NCI-H226 (cell line): ENCODE data around the gene CRTAP.
"Not testable (repeated sequence)": the region's sequence is repeated elsewhere in the genome, so short reads cannot be mapped to it uniquely, and the experiment has no call there.

Experiments
- DNase-seq: peaks from one replicate; pipeline ENCODE4 v3.0.0-alpha.2; 2015

The CRTAP gene

GRCh38 chr3:33145221-33145900 lies 31.5 kb downstream of the CRTAP start:
- DNase-seq = no peak

DNA sequence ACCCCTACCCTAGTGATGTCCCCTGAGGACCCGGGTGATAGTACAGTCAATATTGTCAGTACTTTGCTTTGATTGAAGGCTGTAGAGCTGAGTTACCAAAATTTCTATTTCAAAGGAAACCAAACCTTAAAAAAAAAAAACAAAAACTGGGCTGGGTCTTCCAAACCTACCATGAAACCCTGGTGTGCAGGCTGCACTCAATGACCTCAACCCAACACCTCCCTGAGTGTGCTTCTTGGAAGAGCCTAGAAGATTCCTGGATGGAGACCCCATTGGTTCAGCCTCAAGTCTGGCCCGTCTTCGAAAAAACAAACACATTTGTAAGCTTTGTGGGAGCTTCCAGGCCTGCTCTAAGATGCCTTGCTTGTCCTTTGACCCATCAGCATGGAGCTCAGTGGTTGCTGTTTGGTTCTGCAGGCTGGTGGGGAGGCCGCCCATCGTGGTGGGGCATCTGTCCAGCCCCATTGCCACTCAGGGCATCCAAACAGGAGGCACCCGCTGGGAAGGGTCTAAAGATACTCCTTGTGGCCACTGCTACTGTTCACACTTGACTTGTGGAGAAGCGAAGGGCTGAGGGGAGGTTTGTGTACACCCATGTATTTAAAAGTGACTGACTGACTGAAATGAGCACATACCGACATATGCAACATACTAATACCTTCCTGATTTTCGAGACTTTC lies 32.2 kb downstream of the CRTAP start:
- DNase-seq = no peak

DNA sequence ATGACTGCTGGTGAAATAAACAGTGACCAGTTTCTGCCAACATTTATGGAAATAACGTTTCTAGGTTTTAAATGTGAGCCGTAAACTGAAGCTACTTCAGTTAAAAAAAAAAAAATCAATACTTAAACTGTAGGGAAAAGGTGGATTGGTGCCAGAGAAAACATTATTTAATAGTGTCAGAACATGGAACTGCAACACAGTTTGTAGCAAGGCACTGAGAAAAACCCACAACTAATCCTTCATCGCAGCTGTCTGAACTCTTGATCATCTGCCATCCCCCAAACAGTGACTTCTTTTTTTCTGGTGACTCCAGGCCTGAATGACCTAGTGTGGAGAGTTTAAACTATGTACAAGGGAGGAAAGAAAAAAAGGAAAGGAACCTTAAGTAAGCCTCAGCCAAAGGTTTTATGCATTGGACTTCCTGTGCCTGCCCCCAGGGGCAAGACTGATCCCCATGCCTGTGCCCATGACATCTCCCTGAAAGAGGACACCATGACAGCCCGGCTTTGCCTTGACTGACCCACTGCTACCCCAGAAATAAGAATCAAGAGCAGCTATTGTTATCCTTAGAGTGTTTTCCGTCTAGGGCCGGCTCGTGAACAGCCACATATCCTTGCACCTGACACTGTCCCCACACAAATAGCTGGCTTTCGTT lies 33.1 kb downstream of the CRTAP start:
- no peak for DNase-seq

- no peak for DNase-seq
Observed at GRCh38 chr3:33149342-33149741, 35.5 kb downstream of the CRTAP start.

DNA sequence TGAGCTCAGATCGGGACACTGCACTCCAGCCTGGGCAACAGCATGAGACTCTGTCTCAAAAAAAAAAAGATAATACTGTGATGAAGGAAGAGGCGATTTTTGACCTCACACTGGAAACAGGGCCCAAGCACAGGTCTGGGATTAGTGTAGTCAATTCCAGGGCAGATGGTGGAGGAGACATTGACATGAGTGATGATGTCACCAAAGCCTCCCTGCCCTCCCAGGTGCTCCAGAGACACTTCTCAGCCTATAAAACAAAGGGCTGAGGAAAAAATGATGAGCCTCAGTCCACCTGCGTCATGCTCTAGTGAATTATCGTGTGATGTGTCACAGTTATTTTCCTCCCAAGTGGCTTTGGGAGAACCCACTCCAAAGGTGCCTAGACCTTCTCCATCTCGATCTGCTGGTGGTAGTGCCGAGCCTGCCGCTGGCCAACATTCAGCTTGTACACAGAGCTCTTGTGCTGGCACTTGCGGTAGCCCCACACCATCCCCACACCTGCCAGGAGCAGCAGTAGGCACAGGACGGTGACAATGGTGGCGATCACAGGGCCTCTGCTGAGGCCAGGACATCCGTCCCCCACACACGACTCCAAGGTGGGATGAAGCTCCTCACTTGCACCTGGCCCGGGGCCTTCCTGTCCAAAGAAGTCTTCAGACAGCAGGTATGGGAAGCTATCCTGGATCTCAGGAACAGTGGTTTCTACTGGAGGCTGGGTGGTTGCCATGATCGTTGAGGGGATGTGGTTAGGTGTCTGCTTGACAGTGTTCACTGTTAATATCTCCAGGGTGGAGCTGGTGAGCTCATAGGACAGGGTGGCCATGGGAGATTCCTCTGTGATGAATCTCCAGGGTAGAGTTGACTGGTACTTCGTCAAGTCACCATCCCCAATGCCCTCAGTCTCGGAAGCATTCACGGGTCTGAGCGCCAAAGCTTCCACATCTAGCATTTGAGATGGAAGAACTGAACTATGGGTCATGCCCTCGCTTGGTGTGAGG lies 38.8 kb downstream of the CRTAP start:
- peak; percentile 61 for DNase-seq

- DNase-seq = no peak
Observed at GRCh38 chr3:33153782-33154181, 40.0 kb downstream of the CRTAP start.

DNA sequence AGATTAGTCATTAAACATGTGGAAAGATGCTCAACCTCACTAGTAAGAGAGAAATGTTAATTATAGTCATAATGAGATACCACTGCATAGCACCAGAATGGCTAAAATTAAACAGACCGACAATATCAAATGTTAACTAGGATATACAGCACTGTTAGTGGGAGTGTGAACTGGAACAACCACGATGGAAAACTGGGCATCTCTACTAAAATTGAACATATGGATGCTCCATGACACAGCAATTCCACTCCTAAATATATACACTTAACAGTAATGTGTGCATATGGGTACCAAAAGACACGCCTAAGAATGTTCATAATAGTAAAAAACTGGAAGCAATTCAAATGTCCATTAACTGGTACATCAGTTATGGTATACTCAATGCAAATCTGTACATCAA lies 41.5 kb downstream of the CRTAP start:
- DNase-seq = no peak

DNA sequence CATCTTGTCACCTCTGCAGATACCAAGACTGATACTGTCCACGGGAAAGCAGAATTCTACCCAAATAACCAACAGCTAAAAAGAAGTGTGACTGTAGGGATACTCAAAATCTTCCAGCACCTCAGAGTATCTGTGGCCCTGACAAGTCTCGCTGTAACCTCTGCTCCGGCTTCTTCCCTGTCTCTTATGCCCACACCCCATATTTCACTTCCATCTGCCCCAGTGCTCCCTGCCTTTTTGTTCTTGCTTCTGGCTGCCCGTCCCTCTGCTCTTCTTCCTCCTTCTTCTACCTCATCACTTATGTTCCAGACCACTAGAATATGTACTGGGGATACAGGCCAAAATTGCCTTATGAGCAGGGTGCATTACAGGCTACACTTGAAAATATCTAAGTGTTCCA lies 45.4 kb downstream of the CRTAP start:
- DNase-seq = no peak

DNA sequence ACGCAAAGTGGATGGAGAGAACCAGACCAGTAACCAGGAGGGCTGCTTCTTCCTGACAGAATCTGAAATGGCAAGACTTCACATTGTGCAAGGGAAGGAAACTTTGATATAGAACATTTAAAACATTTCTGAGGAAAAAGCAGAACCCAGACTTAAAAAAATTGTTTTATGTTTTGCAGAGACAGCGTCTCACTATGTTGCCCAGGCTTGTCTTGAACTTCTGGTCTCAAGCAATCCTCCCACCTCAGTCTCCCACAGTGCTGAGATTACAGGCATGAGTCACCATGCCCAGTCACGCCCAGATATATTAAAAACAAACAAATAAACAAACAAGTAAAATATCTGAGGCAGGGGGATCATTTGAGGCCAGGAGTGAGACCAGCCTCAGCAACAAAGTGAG lies 46.2 kb downstream of the CRTAP start:
- DNase-seq = no peak

DNA sequence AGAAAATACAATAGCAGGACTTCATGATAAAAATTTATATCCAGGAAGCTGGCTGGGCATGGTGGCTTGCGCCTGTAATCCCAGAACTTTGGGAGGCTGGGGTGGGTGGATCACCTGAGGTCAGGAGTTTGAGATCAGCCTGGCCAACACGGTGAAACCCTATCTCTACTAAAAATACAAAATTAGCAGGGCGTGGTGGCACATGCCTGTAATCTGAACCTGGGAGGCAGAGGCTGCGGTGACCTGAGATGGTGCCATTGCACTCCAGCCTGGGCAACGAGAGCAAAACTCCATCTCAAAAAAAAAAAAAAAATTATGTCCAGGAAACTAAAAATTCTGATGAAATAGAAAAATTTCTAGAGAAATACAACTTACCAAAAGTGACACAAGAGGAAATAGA lies 48.8 kb downstream of the CRTAP start:
- not testable (repeated sequence) for DNase-seq

GRCh38 chr3:33165372-33165771 lies 51.6 kb downstream of the CRTAP start:
- DNase-seq = no peak

DNA sequence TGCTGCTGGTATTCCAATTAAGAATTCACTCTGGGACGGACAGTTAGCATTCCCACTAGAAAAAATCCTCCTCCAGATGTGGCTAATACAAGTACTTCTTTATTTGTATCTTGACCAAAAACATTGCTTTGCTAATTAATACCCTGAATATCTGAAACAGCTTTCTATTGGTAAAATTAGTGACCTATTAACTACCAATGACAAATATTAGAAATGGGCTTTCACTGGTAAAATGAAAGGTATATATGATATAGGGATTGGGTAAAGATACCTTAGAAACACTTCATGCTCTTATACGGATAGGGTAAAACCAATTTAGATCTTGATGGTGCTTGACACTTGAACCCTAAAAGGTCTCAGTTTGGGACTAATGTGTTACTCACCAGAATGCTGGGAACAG lies 52.3 kb downstream of the CRTAP start:
- no peak for DNase-seq

DNA sequence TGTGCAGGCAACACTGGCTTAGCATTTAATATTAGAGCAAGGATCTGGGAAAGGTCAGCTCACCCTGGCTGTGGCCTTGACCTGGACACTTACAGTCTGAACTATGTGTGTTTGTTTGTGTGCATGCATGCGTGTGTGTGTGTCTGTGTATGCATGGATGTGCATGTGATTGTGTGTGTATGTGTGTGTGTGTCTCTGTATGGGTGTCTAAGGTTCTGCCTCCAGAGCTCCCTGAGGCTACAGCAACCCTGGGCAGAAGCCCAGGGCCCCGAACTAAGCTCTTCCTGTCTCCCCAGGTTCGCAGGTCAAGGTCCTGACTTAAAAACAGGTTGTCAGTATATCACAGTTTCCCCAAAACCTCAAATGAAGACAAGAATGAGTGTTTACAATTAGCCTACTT lies 53.5 kb downstream of the CRTAP start:
- DNase-seq = no peak

GRCh38 chr3:33167716-33168336 lies 54.0 kb downstream of the CRTAP start:
- no peak for DNase-seq

DNA sequence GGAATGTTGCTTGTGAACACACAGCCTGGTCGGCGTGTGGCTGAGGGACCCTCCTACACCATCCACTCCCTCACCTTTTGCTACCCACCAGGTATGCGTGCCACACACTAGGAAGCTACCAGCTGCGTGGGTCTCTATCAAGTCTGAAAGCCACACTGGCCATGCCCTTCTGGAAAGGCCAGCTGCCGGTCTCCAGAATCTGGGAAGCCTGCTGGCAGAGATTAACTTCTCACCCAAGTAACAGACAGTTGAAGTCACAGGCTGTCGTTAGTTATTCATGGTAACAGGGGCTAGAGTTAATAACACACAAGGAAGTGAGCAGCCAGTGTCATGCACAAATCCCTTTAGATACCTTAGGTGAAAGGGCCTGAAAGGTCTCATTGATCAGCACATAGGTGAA lies 56.7 kb downstream of the CRTAP start:
- no peak for DNase-seq

DNA sequence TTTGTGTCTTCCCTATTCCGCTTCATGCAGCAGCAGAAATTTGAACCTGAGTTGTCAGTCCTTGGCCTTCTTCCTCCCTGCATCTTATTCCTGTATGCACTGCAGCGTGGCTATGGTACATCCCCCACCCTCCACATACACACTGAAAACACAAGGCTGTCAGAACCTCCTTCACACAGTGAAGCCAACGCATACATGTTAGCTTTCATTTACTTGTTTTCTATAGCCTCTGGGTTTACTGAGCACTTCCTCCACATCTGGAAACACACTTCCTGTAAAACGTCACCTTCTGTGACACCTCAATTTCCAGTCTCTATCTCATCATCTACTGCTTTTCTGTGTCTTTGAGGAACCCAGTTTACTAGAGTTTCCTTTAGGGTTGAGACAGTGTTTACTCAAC lies 57.8 kb downstream of the CRTAP start:
- DNase-seq = no peak

- DNase-seq = no peak
Observed at GRCh38 chr3:33173103-33173502, 59.3 kb downstream of the CRTAP start.

- no peak for DNase-seq
Observed at GRCh38 chr3:33173672-33174071, 59.9 kb downstream of the CRTAP start.

DNA sequence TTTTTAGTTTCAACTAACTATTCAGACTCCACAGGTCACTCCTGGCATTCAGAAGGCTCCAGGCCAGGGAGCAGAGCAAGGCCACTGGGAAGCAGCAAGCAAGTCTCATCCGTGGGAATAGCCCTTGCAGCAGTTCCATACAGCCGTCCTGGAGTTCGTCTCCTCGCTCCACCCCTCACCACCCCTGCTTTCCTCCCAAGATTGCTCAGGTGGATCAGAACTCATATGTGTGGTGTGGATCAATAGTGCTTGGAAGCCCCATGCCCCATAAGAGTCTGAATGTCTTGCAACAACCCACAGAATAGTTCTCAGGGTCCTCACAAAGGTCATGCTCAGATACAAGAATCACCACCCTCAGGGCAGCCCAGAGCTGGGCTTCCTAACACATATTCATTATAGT lies 60.3 kb downstream of the CRTAP start:
- DNase-seq = no peak

DNA sequence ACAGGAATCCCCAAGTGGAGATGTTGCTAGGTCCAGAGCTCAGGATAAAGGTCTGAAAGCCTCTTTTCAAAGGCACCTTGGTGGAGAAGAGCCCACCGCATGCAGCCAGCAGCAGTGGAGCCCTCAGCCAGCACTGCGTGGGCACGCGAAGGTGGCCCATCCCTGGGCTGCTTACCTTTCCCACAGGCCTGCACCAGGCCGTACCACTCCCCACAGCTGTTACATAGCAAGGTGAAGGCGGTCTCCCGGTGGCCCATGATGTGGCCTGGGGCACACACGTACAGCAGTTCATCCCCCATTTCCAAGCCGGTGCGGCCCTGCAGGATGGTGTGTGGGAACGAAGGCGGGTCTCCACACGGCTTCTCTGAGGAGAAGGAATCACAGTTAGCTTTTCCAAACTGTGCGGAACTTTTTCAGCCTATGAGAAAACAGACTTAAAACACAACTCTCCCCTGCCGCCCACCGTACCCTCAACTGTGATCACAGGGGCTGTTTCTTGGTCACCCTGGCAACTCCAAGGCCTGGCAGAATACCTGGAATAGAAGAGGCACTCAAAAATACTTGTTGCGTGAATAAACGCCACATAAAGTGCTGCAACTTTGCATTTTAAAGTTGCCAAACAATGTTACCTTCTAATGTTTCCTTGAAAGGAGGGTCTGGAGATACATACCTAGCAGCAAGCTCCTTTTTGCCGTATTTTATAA lies 61.0 kb downstream of the CRTAP start:
- no peak for DNase-seq

GRCh38 chr3:33179132-33179531 lies 65.3 kb downstream of the CRTAP start:
- DNase-seq = no peak

DNA sequence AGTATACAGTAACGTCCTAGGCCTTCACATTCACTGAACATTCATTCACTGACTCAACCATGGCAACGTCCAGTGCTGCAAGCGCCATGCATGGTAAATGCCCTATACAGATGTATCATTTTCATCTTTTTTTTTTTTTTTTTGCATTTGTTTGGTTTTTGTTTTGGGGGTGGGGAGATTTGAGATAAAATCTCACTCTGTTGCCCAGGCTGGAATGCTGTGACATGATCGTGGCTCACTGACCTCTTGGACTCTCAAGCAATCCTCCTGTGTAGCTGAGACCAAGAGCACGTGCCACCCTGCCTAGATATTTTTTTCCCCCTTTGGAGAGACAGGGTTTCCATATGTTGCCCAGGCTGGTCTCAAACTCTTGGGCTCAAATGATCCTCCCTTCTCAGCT lies 67.4 kb downstream of the CRTAP start:
- no peak for DNase-seq
